ENCODE measurements around the gene ELMOD1.
"Not testable (repeated sequence)": the region's sequence is repeated elsewhere in the genome, so short reads cannot be mapped to it uniquely, and the experiment has no call there.

The ELMOD1 gene

DNA sequence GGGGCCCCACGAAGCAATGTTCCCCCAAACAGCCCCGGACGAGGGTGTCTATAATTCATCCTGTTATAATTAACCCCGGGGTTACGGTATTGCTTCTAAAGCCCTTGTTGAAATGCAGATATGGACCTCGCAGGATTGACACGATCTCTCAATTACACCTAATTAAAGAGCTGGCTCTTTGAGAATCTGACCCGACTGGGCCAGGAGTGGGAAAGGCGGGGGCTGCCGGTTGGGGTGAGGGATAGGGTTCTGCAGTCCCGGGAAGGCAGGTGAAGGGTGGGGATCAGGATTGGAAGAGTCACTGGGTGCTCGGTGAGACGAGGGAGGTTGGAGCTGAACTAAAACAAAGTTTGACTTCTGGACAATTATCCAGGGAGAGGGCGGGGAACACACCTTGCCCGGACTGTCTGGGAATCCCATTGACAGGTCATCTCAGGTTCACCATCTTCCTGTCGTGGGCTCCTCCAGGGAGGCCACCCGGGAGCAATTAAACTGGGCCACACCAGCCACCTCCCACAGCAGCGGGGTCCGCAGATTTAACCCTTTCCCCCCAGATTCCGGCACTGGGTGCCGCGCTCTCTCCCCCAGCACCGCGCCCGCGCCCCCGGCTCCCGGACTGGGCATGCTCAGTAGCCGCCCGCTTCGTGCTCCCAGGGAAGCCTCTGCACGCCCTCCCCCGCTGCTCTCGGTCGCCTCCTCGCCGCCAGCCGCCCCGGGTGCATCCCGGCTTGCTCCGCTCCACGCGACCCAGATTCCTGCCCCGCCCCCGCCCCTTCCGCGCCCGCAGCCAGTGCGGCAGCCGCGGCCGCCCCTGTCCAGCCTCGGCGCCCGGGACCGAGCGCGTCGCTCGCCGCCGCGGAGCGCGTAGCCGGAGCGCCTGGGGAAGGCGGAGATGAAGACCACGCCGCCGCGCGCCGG lies at the start of gene ELMOD1:
Gene ELMOD1 (plus strand): TSS at position 688 of the 918 bp plus-strand sequence. CDS start 27,043 bp downstream, outside the sequence.
- Mint-ChIP-seq H3K27me3 (ENCODE audit: low read depth) (peaks cover 82% of the 10 kb centered on the region), H3K4me1 (ENCODE audit: low read depth) (peaks cover 12% of the 10 kb centered on the region), H3K27ac (peak within 1 kb of the TSS; percentile 28), H3K9me3 (no peaks in the 10 kb centered on the region), H3K4me3 (peak within 1 kb of the TSS; percentile 87), H3K36me3 (ENCODE audit: low read depth) (no peaks in the 10 kb centered on the region)
- DNase-seq (ENCODE audit: low spot score) = peak; percentile 36

DNA sequence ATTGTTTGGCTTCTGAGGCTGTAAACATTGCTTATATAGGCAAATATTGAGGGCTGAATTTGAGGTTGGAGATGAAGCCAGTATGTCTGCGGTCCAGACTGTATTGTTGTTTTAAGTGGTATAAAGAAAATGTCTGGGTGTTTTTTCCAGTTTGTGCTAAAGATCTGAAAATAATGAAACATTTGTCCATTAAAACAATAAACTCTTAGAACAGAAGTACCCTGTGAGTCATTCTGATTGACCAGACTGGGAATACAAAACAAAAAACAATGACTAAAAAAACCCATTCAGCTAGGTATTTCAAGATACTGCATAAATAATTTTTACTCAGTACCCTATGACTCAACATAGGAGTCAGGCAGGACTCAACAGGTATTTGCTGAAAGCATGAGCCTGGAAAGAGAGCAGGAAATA lies 45.8 kb upstream of the ELMOD1 start:
- Mint-ChIP-seq H3K4me1 (ENCODE audit: low read depth) (peaks cover 4% of the 10 kb centered on the region), H3K27ac (no peak overlapping the region), H3K9me3 (no peaks in the 10 kb centered on the region), H3K4me3 (no peak overlapping the region), H3K27me3 (ENCODE audit: low read depth) (no peaks in the 10 kb centered on the region), H3K36me3 (ENCODE audit: low read depth) (peaks cover 7% of the 10 kb centered on the region)
- no peak for DNase-seq (ENCODE audit: low spot score)

DNA sequence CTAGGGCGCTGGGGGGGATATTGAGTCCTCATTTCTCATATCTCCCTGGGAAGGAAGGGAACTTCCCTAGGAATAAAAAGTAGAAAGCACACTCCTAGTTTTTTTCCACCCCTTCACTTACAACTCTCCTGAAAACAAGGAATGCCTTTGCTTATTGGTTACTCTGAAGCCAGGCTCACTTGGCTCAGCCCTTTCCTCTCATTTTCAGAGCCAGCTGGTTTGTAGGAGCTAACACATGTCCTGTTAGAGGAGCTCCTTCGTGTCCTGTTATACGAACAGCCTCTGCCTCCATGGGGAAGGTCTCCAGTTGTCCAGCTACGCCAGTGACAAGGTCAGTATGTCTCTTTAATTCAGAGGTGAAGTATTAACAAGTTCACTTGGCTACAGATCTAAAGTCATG lies 43.0 kb upstream of the ELMOD1 start:
- peaks cover 4% of the 10 kb centered on the region for H3K4me1 Mint-ChIP-seq (ENCODE audit: low read depth)
- no peak overlapping the region for H3K27ac Mint-ChIP-seq
- H3K36me3 Mint-ChIP-seq (ENCODE audit: low read depth) = peaks cover 16% of the 10 kb centered on the region
- no peaks in the 10 kb centered on the region for H3K27me3 Mint-ChIP-seq (ENCODE audit: low read depth)
- H3K4me3 Mint-ChIP-seq = no peak overlapping the region
- no peak for DNase-seq (ENCODE audit: low spot score)
- H3K9me3 Mint-ChIP-seq = no peaks in the 10 kb centered on the region

DNA sequence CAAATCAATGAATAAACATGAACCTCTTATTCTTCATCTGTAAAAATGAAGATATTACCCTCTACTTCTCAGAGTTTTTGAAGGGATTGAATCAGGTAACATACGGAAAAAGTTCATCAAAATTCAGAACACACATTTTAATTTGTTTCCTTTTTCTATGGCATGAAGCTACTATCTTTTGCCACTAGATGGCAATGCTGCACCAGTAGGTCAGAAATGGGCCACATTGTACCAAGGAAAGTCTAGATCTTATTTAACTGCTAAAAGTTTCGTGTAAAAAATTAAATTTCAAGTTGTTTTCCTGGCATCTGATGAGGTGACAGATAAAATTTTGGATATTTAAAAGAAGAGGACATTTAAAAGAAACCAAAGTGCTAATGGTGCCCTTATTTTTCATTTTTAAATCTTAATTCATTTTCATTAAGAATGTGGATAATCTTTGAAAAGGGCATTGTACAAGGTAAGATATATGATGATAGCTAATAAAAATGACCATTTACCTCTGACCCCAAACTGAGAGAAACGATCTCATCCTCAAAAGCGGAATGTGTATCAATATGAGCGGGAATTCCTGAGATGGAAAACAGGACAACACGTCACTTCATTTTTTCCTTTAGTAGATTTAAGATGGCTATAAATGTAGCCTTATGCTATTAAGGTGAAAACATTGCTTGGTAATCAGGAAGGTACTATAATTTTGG lies 41.5 kb upstream of the ELMOD1 start:
- H3K36me3 Mint-ChIP-seq (ENCODE audit: low read depth) = peaks cover 23% of the 10 kb centered on the region
- H3K4me1 Mint-ChIP-seq (ENCODE audit: low read depth) = peaks cover 4% of the 10 kb centered on the region
- no peak overlapping the region for H3K27ac Mint-ChIP-seq
- H3K9me3 Mint-ChIP-seq = no peaks in the 10 kb centered on the region
- H3K4me3 Mint-ChIP-seq = no peak overlapping the region
- DNase-seq (ENCODE audit: low spot score) = no peak
- H3K27me3 Mint-ChIP-seq (ENCODE audit: low read depth) = no peaks in the 10 kb centered on the region

DNA sequence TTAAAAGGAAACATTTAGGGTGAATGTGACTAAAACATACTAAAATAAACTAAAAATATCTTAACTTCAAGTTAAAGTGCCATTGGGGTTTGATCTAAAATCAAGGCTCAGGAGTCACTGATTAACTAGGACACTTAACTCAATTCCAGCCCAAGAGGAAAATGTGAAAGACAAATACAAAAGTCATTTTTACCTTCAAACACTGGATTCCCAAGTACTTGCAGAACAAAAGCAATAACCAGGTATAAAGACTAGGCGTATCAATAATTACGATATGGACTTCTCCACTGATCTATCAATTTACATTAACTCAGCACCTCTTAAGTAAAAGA lies 41.0 kb upstream of the ELMOD1 start:
- Mint-ChIP-seq H3K27me3 (ENCODE audit: low read depth) (no peaks in the 10 kb centered on the region), H3K4me1 (ENCODE audit: low read depth) (peaks cover 4% of the 10 kb centered on the region), H3K36me3 (ENCODE audit: low read depth) (peaks cover 20% of the 10 kb centered on the region), H3K27ac (no peak overlapping the region), H3K4me3 (no peak overlapping the region), H3K9me3 (no peaks in the 10 kb centered on the region)
- DNase-seq (ENCODE audit: low spot score) = no peak

DNA sequence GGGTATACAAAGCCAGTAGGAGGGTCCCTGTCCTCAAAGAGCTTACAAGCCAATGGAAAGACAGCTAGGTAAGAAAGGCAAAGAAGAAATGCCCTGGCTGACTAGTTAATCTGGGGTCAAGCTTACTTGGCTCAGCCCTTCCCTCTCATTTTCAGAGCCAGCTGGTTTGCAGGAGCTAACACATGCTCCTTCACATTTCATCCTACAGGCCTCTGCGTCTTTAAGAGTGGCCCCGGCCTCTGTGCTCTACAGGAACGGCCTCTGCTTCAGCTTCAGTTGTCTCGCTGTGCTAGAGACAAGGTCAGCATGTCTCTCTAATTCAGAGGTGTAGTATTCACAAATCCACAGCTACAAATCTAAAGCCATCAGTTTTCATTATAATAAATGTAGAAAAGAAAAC lies 40.6 kb upstream of the ELMOD1 start:
- peaks cover 22% of the 10 kb centered on the region for H3K36me3 Mint-ChIP-seq (ENCODE audit: low read depth)
- no peaks in the 10 kb centered on the region for H3K9me3 Mint-ChIP-seq
- H3K4me3 Mint-ChIP-seq = no peak overlapping the region
- no peak overlapping the region for H3K27ac Mint-ChIP-seq
- H3K4me1 Mint-ChIP-seq (ENCODE audit: low read depth) = peaks cover 4% of the 10 kb centered on the region
- no peaks in the 10 kb centered on the region for H3K27me3 Mint-ChIP-seq (ENCODE audit: low read depth)
- DNase-seq (ENCODE audit: low spot score) = no peak

DNA sequence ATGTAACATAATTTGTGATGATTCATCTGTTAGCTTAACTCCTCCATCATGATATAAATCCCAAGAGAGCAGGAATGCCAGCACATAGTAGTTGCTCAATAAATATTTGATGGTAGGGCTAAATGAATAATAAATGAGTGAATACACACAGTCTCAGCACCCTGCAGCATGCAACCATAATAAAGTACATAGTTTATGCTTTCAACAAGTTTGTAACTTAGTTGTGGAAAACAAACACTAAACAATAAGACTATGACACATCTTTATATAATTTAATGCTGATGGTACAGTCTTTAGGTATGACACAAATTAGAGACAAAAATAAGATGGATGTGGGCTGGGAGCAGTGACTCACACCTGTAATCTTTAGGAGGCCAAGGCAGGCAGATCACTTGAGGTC lies 29.3 kb upstream of the ELMOD1 start:
- no peak for DNase-seq (ENCODE audit: low spot score)
- H3K27ac Mint-ChIP-seq = no peak overlapping the region

DNA sequence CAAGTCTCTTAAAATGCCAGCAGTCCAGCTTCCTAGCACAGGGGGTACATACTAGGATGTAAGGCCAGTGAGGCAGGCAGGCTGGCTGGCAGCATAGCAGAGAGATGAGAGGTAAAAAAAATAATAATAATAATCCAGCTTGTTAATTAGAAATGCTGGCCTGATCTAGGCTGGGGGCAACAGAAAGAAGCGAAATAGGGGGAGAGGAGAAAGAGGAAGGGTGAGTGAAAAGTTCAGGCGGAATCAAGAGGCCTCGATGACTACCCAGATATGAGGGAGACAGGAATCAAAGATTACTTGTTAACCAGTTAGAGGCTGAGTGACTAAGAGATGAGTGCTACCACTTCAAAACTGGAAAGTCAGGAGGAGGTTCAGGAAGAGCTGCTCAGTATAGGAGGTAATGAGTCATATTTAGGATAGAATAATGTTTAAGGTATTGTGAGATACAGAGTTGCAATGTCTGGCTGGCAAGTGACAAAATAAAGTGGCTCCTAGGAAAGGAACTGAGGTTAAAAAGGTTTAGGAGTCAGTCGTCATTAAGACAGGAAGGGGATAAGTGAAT lies 28.2 kb upstream of the ELMOD1 start:
- H3K4me1 Mint-ChIP-seq (ENCODE audit: low read depth) = peaks cover 37% of the 10 kb centered on the region
- H3K27ac Mint-ChIP-seq = no peak overlapping the region
- peaks cover 6% of the 10 kb centered on the region for H3K36me3 Mint-ChIP-seq (ENCODE audit: low read depth)
- DNase-seq (ENCODE audit: low spot score) = no peak
- no peak overlapping the region for H3K4me3 Mint-ChIP-seq
- no peaks in the 10 kb centered on the region for H3K9me3 Mint-ChIP-seq
- no peaks in the 10 kb centered on the region for H3K27me3 Mint-ChIP-seq (ENCODE audit: low read depth)

More for the DNA sequence above, 29.3 kb upstream of the ELMOD1 start:
- Mint-ChIP-seq H3K4me1 (ENCODE audit: low read depth) (peaks cover 34% of the 10 kb centered on the region), H3K9me3 (no peaks in the 10 kb centered on the region), H3K36me3 (ENCODE audit: low read depth) (peaks cover 6% of the 10 kb centered on the region), H3K4me3 (no peak overlapping the region), H3K27me3 (ENCODE audit: low read depth) (no peaks in the 10 kb centered on the region)

DNA sequence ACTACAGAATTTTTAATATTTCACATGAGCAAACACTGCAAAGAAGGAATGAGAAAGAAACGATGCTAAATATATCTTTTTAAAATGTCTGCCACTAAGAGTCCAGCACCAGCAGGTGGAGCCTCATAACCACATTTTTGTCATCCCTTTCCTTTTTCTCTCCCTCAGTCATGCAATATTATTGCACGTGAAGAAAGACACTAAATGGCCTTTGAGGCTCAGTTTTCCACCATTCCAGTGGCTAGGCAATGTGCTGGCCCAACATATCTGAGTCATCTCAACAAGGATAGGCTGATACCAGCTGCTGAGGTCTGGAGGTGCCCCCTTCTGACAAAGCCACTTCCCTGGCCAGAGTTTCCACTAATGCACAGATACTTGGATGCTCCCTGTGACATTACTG lies 27.2 kb upstream of the ELMOD1 start:
- H3K36me3 Mint-ChIP-seq (ENCODE audit: low read depth) = peaks cover 6% of the 10 kb centered on the region
- no peak for DNase-seq (ENCODE audit: low spot score)
- H3K27me3 Mint-ChIP-seq (ENCODE audit: low read depth) = no peaks in the 10 kb centered on the region
- H3K9me3 Mint-ChIP-seq = no peaks in the 10 kb centered on the region
- peak overlapping the region; percentile 64 for H3K4me3 Mint-ChIP-seq
- H3K27ac Mint-ChIP-seq = peak overlapping the region; percentile 37
- H3K4me1 Mint-ChIP-seq (ENCODE audit: low read depth) = peaks cover 38% of the 10 kb centered on the region

DNA sequence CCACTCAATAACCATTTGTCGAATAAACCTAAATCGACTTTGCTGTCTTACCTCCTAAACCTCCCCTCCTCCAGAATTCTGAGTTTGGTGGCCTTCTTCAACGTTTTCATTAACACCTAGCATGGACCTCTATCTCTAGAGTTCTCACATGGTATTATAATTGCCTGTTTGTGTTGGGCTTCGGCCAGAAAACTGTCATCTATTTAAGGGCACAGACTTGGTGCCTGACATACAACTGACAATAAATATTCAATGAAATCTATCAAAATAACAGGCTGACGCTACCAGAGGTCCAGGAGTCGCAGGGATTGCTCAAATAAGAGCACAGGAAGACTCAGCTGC lies 26.1 kb upstream of the ELMOD1 start:
- H3K27me3 Mint-ChIP-seq (ENCODE audit: low read depth) = no peaks in the 10 kb centered on the region
- H3K36me3 Mint-ChIP-seq (ENCODE audit: low read depth) = no peaks in the 10 kb centered on the region
- no peak for DNase-seq (ENCODE audit: low spot score)
- H3K4me3 Mint-ChIP-seq = peak overlapping the region; percentile 95
- H3K27ac Mint-ChIP-seq = peak overlapping the region; percentile 97
- no peaks in the 10 kb centered on the region for H3K9me3 Mint-ChIP-seq
- peaks cover 38% of the 10 kb centered on the region for H3K4me1 Mint-ChIP-seq (ENCODE audit: low read depth)

DNA sequence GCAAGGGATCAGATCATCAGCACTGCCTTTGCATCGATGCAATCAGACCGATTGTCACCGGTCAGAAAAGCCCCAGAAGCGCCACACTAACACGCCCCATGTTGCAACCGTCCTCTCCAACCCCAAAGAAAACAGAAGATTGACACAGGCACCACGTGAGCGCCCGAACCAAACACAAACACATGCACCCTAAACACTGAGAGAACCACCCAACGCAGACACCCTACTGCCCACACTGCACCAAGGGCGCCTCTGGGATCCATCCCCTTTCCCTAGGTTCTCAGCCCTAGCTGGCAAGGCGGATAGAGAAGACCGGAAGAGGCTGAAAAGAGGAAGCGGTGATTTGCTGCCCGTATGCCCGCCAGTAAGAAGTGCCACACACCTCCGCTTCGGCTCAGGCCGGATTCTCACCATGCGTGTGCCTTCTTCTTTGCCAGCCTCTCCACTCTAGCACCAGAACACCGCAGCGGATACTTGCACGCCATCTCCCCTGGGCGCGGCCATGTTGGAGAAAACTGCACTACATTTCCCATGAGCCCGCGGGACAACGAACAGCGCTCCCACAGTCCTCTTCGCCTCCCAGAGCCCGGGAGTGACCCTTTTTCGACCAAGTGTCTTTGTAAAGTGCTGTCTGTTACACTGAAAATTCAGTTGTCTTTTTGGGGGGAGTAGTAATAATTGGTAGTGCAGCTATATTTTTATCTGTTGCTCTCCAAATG lies 25.6 kb upstream of the ELMOD1 start, which contains the start of gene ALKBH8:
Gene ALKBH8 (minus strand): TSS at position 517 of the 719 bp plus-strand sequence. CDS start 4,842 bp downstream, outside the sequence.
- peak within 1 kb of the TSS; percentile 95 for H3K4me3 Mint-ChIP-seq
- peak; percentile 74 for DNase-seq (ENCODE audit: low spot score)

DNA sequence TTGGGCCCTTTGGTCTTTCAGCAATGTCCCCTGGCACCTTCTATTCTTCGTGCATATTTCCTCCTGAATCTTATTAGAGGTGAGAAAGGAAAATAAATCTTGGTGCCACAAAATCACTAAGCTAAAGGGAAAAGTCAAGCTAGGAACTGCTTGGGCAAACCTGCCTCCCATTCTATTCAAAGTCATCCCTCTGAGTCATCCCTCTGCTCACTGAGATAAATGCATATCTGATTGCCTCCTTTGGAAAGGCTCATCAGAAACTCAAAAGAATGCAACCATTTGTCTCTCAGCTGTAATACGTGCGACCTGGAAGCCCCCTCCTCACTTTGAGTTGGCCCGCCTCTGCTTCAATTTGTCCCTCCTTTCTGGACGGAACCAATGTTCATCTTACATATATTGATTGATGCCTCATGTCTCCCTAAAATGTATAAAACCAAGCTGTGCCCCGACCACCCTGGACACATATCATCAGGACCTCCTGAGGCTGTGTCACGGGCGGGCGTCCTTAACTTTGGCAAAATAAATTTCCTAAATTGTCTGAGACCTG lies 24.9 kb upstream of the ELMOD1 start:
- not testable (repeated sequence) for DNase-seq (ENCODE audit: low spot score)
- peaks cover 37% of the 10 kb centered on the region for H3K4me1 Mint-ChIP-seq (ENCODE audit: low read depth)

More for the DNA sequence above, 25.6 kb upstream of the ELMOD1 start, which contains the start of gene ALKBH8:
- peaks cover 3% of the 10 kb centered on the region for H3K27me3 Mint-ChIP-seq (ENCODE audit: low read depth)
- H3K4me1 Mint-ChIP-seq (ENCODE audit: low read depth) = peaks cover 38% of the 10 kb centered on the region
- H3K9me3 Mint-ChIP-seq = no peaks in the 10 kb centered on the region
- H3K27ac Mint-ChIP-seq = peak within 1 kb of the TSS; percentile 97
- no peaks in the 10 kb centered on the region for H3K36me3 Mint-ChIP-seq (ENCODE audit: low read depth)

DNA sequence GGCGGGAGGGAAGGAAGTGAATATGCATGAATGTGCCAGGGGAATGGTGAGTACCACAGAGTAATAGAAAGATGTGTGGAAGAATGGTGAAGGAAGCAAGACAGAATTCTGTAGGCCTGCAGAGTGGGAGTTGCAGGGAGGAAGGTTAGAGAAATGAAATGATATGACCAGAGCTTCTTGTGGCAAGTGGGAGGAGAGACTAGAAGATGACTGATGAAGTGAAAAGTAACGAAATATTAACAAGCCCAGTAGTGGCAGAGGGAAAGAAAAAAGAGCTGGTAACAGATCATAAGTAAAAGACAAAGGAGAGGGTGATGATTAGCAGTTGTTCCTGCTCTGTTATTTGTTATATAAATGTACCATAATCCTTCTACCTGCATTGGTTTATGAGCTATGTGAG lies 24.4 kb upstream of the ELMOD1 start:
- Mint-ChIP-seq H3K36me3 (ENCODE audit: low read depth) (no peaks in the 10 kb centered on the region), H3K27me3 (ENCODE audit: low read depth) (peaks cover 3% of the 10 kb centered on the region), H3K4me3 (peak overlapping the region; percentile 95), H3K4me1 (ENCODE audit: low read depth) (peaks cover 36% of the 10 kb centered on the region), H3K9me3 (no peaks in the 10 kb centered on the region), H3K27ac (no peak overlapping the region)
- DNase-seq (ENCODE audit: low spot score) = no peak

More for the DNA sequence above, 24.9 kb upstream of the ELMOD1 start:
- not testable (repeated sequence) for H3K9me3 Mint-ChIP-seq; H3K36me3 Mint-ChIP-seq (ENCODE audit: low read depth); H3K27me3 Mint-ChIP-seq (ENCODE audit: low read depth)
- peak overlapping the region; percentile 97 for H3K27ac Mint-ChIP-seq
- H3K4me3 Mint-ChIP-seq = peak overlapping the region; percentile 95
